HG02623 (cell line): Measurements from ENCODE around the gene CLDN4.
"Not testable (repeated sequence)": the region's sequence is repeated elsewhere in the genome, so short reads cannot be mapped to it uniquely, and the experiment has no call there.

Experiments
- ATAC-seq: cut with Tn5 transposase; IDR thresholded peaks from one replicate; pipeline ENCODE4 v1.9.1; 2021; ENCODE audit warnings: moderate library complexity; ENCODE audit not compliant: unreplicated experiment

The CLDN4 gene

DNA sequence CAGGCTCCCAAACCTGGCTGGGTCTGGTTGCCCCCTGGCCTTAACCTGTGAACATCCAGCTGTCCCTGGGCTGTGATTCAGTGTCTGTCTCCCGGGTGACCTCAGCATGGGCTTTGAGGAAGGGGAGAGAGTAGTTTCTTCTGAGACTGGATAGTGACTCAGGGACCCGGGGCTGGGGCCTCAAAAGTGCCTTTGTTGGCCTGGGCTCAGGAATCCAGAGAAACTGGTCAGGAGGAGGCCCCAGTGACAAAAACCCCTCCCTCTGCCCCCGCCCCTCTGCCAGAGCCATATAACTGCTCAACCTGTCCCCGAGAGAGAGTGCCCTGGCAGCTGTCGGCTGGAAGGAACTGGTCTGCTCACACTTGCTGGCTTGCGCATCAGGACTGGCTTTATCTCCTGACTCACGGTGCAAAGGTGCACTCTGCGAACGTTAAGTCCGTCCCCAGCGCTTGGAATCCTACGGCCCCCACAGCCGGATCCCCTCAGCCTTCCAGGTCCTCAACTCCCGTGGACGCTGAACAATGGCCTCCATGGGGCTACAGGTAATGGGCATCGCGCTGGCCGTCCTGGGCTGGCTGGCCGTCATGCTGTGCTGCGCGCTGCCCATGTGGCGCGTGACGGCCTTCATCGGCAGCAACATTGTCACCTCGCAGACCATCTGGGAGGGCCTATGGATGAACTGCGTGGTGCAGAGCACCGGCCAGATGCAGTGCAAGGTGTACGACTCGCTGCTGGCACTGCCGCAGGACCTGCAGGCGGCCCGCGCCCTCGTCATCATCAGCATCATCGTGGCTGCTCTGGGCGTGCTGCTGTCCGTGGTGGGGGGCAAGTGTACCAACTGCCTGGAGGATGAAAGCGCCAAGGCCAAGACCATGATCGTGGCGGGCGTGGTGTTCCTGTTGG, at the start of gene CLDN4:
Gene CLDN4 (plus strand): TSS at position 316 of the 903 bp plus-strand sequence. CDS start 206 bp downstream, at position 522.
- no peak for ATAC-seq

- ATAC-seq = no peak
Measured at GRCh38 chr7:73786588-73786987, 44.2 kb upstream of the CLDN4 start.

DNA sequence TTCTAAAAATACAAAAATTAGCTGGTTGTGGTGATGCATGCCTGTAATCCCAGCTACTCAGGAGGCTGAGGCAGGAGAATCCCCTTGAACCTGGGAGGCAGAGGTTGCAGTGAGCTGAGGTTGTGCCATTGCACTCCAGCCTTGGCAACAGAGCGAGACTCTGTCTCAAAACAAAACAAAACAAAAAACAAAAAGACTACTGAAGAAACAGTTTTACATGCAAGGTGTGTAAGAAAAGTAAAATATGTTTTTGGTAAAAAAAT, 43.1 kb upstream of the CLDN4 start:
- ATAC-seq = not testable (repeated sequence)

DNA sequence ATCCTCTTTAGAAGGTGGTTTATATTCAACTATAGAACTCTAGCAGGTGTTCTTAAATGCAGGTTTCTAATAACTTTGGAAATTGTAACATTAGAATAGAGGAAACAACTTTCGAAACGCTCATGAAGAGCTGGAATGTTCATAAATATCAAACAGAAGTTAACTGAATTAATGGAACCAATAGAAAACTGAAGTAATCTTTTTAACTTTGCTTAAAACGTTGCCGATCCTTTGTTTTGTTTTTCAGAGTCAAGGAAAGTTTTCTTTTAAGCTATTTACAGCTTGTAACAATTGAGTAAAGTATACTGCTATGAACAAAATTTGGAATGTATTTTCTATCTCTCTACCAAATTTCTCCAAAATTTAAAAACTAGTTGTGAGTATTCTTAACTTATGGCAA, 41.7 kb upstream of the CLDN4 start:
- ATAC-seq = no peak

GRCh38 chr7:73791170-73791690, 39.6 kb upstream of the CLDN4 start:
- ATAC-seq = not testable (repeated sequence)

DNA sequence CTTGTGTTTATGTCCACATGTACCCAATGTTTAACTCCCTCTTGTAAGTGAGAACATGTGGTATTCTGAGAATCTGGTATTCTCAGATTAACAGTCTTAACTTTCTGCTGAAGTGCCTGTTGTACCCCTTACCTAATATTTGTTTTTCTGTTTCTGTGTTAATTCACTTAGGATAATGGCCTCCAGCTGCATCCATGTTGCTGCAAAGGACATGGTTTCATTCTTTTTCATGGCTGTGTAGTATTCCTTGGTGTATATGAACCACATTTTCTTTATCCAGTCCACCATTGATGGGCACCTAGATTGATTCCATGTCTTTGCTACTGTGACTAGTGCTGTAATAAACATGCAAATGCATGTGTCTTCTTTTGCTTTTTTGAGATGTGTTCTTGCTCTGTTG, 35.6 kb upstream of the CLDN4 start:
- not testable (repeated sequence) for ATAC-seq

DNA sequence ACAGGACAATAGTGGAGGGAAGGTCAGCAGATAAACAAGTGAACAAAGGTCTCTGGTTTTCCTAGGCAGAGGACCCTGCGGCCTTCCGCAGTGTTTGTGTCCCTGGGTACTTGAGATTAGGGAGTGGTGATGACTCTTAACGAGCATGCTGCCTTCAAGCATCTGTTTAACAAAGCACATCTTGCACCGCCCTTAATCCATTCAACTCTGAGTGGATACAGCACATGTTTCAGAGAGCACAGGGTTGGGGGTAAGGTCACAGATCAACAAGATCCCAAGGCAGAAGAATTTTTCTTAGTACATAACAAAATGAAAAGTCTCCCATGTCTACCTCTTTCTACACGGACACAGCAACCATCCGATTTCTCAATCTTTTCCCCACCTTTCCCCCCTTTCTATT, 34.1 kb upstream of the CLDN4 start:
- ATAC-seq = not testable (repeated sequence)

DNA sequence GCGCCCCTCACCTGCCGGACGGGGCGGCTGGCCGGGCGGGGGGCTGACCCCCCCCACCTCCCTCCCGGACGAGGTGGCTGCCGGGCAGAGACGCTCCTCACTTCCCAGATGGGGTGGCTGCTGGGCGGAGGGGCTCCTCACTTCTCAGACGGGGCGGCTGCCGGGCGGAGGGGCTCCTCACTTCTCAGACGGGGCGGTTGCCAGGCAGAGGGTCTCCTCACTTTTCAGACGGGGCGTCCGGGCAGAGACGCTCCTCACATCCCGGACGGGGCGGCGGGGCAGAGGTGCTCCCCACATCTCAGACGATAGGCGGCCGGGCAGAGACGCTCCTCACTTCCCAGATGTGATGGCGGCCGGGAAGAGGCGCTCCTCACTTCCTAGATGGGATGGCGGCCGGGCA, 33.6 kb upstream of the CLDN4 start:
- not testable (repeated sequence) for ATAC-seq

- no peak for ATAC-seq
Measured at GRCh38 chr7:73799282-73800141, 31.3 kb upstream of the CLDN4 start.

DNA sequence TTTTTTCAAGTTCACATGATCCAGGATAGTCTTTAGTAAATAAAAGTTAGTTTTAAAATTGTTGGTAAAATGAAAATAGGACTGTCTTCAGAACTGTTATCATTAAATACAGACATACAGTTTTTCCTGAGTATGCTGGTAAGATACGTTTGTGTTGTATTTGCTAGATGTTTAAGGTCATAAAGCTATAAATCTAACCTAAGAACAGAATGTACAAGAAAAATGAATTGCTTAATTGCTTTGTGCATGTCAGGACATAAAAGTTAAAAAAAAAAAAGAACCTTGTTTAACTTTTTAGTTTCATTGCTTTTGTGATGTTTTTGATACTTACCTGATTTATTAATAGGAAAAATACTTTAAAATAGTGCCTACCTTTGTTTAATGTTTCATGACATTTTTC, 29.2 kb upstream of the CLDN4 start:
- ATAC-seq = no peak

- ATAC-seq = no peak
Measured at GRCh38 chr7:73802459-73802858, 28.3 kb upstream of the CLDN4 start.

DNA sequence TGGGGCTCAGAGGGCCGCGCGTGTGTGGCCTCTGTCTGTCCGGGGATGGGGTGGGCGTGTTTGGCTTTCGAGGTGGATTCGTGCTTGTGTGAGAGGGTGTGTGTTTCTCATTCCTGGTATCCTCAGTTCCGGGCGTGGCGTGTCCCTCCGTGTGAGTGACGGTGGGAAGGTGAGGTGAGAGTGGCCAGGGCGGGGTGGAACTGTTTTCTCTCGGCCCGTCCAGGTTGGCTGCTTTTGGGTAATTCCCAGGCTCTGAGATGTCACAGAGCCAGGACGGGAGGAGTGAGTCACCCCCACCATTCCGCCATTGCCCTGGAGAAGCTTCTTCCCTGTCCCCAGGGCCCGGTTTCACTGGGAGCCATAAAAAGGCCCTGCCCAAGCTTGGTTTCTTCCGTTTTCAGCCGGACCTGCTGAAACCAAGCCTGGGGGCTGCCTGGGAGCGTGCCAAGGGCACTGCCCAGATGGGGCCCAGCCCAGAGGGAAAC, 21.3 kb upstream of the CLDN4 start:
- no peak for ATAC-seq

GRCh38 chr7:73810998-73811360, 19.8 kb upstream of the CLDN4 start:
- no peak for ATAC-seq

DNA sequence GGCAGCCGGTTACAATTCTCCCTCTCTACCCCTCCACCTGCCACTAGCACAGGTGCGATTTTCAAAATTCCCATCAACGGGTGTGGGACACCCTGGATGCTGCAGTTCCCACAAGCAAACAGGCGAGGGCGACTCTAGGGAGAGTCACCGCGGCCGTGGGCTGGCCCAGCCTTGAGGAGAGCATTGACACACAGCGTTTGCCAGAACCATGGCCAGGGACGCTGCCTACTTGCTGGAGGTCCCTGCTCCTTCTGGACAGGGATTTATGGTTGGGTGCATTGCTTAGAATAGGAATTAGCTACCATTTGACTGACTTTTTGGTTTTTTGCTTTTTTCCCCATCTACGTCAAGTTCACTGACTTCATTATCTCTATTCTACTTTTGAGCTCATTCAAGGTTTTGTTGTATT, 19.0 kb upstream of the CLDN4 start:
- peak; percentile 48 for ATAC-seq

GRCh38 chr7:73812996-73813395, 17.8 kb upstream of the CLDN4 start:
- ATAC-seq = no peak

GRCh38 chr7:73815436-73815835, 15.4 kb upstream of the CLDN4 start:
- ATAC-seq = no peak

- no peak for ATAC-seq
Measured at GRCh38 chr7:73817121-73817520, 13.7 kb upstream of the CLDN4 start.

DNA sequence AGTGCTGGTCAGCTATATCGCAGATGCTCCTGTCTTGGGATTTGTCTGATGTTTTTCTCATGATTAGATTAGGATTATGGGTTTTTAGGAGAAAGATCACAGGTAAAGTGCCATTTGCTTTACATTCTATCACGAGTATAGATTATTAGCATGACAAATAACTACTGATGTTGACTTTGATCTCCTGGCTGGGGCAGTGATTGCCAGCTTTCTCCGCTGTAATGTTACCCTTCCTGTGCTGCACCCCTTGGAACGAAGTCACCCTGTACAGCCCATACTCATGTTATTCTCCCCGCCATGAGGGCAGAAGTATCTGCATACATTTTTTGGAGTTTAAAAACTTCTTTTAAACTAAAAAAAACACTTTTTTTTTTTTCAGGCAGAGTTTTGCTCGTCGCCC, 10.8 kb upstream of the CLDN4 start:
- no peak for ATAC-seq

DNA sequence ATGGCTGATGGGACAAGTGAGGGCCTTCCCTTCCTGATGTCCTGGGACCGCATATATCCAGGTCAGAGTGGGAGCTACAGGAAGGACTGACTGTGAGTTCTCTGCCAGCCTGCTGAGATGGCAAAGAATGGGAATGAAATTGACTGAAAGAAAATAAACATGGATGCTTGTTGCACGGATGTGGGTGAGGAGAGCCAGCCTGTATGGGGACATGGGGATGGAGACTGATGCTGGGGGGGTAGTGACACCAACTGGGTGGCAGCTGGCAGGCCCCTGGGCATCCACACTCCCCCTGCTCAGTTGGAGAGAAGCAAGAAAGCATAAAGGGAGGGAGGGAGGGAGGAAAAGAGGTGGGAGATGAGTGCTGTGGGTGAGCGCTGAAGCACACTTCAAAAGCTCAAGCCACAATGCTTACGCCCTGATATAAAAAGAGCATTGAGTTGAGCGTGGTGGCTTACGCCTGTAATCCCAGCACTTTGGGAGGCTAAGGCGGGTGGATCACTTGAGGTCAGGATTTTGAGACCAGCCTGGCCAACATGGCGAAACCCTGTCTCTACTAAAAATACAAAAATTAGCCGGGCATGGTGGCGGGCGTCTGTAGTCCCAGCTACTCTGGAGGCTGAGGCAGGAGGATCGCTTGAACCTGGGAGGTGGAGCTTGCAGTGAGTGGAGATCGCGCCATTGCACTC, 9.1 kb upstream of the CLDN4 start:
- not testable (repeated sequence) for ATAC-seq

GRCh38 chr7:73822319-73823173, 8.2 kb upstream of the CLDN4 start:
- no peak for ATAC-seq
